ENCODE results near the gene CHST12. TPM values are rescaled to one million over a fixed set of nuclear protein-coding genes. Genes with fewer than 3 reads are reported as not detected.
"Not testable (repeated sequence)": the region's sequence is repeated elsewhere in the genome, so short reads cannot be mapped to it uniquely, and the experiment has no call there.

The CHST12 gene
- polyA plus RNA-seq, 3 donors: 13.0 to 15.4 (median 14.0) TPM

DNA sequence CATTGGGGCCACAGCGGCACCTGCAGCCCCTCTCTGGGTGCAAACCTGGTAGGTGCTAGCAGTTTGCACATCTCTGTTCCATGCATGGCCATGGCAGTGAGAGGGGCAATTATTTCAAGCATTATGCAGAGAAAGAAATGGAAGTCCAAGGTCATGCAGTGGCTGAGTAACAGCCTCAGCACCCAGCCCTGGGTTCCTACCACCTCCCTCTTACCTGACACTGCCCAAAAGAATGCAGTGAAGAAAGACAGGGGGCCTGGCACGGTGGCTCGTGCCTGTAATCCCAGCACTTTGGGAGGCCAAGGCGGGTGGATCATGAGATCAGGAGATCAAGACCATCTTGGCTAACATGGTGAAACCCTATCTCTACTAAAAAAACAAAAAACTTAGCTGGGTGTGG, 4.9 kb upstream of the CHST12 start:
- DNase-seq: no peak

DNA sequence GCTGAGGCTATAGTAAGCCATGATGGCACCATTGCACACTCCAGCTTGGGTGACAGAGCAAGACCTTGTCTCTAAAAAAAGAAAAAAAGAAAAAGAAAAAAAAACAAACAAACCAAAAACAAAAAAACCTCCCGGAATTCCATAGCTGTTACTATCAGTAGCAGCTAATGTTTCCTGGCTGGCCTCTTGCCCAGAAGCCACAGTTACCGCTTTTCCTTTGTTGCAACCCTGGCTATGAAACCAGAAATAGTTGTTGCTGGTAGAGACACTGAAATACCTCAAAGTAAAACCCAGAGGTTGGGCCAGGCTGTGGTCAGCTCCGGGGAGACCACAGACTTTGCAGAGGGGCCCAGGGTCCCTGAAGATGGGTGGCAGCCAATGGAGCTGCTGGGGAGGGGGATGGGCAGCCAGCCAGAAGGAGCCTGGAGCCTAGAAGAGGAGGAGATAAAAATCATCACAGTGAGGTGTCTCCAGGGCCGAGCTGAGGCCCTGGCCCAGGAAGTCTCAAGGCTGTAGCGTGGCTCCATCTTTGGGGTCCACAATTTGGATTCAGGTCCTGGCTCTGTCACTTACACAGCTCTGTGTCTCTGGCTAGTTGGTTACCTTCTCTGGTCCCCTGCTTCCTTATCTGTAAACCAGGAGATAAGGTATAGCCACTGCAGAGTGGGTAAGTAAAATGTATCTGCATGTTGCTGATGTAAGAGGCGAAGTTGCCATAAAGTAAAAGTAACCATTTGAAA, 3.4 kb upstream of the CHST12 start:
- peak; percentile 83 for DNase-seq

DNA sequence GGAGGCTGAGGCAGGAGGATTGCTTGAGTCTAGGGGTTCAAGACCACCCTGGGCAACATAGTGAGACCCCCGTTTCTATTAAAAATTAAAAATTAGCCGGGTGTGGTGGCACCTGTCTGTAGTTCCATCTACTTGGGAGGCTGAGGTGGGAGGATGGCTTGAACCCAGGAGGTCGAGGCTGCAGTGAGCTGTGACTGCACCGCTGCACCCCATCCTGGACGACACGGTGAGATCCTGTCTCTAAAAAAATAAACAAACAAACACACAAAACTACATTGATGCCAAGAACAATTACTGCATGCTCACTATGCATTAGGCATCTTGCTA, 761 bp upstream of the CHST12 start:
- no peak for DNase-seq

DNA sequence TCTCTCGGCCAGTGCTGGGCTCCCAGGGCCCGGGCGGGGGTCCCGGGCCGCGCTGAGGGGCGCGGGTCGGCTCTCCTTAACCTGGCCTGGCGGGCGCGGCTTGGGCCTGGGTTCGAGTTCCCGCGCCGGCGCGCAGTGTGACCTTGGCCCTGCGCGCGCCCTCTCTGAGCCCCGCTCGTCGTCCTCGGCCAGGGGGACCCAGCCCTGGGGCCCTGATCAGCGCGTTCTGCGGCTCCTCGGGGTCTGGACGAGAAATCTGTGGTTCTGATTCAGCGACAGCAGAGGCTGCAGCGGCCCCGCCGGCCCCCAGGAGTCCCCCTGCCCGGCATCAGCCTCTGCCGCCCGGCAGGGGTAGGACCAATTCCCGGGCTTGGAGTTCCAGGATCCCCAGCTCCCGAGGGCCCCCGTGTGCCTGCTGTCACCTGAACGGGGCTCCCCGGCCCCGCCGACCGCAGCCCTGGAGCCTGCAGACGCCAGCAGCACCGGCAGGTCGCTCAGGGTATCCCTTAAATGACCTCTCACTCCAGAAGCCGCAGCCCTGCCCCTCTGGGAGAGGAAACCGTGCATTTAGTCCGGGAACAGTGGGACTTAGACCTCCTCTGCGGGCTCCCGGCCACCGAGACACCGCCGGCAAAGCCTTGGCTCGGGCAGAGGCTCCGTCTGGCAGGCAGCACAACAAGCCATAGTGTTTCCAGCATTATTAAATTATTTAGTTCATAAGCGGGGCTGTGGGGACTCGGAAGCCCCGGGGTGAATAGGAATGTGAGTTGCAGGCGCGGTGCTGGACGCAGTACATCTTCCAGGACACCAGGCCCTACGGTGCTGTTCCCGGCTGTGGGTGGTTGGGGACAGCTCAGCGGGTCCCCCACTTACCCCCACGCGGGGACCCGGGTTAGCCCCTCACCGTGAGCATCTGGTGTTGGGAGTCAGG, 572 bp downstream of the CHST12 start:
- DNase-seq: no peak

DNA sequence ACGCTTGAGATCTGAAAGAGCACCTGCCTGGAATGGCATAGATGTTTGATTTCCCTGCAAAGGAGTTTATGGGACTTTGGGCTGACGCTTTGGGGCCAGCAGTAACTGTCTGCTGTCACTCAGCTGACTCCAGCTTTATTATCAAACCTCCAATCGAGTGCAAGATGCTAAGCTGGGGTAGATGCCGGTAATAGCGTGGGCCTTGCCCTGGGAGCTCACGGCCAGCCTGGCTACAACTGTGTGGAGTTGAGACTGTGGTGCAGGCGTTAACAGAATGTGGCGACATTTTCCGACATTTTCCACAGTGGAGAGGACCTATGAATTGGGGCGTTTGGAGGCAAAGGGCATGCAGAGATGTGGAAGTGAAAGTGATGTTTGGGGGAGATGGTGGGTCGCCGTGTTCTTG, 1.3 kb downstream of the CHST12 start:
- DNase-seq: no peak

DNA sequence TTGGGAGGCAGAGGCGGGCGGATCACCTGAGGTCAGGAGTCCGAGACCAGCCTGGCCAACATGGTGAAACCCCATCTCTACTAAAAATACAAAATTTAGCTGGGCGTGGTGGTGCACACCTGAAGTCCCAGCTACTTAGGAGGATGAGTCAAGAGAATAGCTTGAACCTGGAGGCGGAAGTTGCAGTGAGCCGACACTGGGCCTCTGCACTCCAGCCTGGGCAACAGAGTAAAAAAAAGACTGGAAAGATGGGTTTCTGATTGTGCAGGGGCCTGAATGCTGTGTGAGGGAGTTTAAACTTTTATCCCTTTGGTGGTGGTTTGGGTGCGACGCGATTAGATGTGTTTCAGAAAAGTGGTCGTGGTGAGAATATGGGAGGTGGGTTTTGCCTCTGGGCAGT, 1.8 kb downstream of the CHST12 start:
- no peak for DNase-seq

DNA sequence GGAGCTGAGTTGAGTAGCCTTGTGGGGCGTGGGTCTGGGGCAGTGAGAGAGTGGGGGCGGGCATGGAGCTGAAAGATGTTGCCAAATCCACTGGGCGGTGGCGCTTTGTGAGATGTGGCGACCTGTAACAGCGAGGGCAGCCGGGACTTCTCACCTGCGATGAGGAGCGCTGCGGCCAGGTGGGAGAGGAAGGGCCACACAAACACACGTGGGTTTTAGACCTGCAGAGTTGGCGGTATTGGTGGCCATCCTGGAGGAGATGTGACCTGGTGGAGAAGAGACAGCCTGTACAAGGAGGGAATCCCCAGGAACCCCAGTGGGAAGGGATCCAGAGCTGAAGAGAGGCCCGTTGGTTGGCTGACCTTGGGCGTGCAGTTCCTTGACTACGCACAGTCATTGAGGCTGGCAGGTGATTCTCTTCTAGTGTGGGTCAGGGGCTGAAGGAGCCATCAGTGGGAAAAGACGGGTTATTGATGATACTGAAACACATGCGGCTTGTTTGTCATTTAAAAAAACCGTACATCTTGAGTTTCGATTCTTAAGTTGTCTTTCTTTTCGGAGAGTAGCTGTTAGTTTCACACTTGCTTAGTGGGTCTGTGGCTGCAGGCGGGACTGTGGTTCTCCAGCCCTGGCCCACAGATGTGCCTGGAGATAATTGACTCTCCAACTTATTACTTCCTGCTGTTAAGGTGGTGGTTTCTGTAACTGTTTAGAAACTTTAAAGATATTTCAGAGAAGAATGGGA, 2.4 kb downstream of the CHST12 start:
- DNase-seq: no peak

DNA sequence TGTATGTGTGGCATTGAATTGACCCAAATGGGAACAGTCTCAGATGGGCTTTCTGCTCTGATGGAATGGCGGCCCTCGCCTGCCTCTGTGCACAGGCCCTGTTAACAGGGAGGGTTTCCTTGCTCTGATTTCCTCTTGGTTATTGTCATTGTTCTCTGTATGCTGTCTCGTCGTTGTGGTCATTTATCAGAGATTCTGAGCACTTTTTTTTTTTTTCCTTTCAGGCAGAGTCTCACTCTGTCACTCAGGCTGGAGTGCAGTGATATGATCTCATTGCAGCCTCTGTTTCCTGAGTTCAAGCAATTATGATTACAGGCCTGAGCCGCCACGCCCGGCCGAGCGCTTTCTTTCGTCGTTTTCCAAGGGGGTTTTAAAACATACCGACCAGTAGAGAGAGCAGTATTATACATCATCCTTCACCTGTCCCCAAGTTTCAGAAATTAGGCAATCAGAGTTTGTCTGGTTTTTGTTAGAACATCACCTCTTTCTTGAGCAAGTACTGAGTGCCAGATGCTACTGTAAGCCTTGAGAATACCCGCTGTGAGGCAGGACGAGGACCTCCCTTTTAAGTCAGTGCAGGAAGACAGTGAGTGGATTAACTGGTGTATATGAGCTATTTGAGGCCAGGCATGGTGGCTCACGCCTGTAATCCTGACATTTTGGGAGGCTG, 6.5 kb downstream of the CHST12 start:
- DNase-seq: no peak

DNA sequence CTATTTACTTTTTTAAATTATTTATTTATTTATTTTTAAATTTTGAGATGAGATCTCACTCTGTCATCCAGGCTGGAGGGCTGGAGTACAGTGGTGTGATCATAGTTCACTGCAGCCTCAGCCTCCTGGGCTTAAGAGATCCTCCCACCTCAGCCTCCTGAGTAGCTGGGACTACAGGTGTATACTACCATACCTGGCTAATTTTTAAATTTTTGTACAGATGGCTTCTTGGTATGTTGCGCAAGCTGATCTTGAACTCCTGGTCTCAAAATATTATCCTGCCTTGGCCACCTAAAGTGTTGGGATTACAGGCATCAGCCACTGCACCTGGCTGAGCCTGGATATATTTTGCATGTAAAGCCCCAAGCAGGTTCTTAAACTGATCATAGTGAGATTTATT, 7.6 kb downstream of the CHST12 start:
- DNase-seq: no peak

DNA sequence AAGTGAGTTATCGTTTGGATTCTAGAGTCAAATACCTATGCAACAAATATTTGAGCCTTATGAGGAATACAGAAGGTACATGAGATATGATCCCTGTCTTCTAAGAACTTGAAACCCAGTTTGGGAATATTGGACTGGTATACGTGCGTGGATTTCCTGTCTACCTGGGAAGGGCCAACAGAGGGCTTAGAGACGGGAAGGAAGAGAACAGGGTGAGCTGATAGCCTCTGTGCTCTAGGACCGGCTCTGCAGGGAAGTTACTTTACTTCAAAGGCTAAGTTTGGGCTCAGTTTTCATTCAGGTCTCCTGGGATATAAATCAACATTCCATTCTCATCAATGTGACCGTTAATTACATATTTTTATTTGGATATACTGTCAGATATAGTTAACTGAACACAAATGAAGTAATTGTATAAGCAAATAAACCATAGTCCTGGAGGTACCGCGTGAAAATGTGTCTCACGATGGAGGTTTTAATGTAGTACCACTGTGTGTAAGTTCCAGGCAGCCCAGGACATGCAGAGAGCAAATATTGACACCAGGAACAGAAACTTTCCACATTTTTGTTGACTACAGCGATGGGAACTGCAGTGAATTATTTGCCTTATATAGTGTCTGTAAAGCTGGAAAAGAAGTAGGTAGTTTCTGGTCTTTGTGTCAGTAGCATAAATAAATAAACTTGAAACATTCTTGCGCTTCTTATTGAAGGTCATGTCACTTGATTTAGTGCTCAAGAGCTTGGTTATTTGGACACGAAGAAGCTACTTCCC, 8.6 kb downstream of the CHST12 start:
- DNase-seq: no peak

DNA sequence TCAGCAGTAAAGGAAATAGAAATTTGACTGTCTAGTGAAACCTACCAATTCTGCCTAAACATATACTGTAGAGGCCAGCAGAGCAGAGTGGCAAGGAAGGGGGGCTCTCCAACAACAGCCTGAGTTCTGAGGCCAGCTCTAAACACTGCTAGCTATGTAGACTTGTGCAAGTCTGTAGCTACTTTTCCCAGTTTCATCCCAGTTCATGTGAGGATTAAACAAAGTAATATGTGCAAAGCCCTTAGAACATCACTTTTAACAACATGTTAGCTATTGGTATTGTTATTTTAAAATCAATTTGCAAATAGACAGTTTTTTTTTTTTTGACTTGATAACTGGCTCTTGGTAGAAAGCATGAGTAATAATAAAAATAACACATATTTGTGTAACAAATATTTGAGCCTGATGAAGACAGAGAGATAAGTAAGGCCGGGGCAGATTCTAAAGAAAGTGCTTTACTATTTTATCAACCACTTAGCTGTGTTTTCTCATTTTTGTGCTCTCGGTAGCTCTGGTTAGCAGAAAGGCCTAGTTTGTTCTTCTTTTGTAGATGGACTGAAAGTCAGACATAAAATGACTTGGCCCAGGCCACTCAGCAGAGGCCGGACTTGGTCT, 9.3 kb downstream of the CHST12 start:
- no peak for DNase-seq

DNA sequence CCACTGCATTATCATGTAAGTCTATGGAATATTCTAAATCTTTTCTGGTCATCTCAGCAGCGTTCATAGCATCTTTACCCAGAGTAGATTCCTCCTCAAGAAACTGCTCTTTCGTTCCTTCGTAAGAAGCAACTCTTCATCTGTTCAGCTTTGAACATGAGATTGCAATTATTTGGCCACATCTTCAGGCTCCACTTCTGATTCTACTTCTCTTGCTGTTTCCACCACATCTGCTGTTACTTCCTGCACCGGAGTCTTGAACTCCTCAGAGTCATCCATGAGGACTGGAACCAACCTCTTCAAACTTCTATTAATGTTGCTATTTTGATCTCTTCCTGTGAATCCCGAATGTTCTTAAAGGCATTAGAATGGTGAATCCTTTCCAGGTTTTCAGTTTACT, 12.7 kb downstream of the CHST12 start:
- no peak for DNase-seq

DNA sequence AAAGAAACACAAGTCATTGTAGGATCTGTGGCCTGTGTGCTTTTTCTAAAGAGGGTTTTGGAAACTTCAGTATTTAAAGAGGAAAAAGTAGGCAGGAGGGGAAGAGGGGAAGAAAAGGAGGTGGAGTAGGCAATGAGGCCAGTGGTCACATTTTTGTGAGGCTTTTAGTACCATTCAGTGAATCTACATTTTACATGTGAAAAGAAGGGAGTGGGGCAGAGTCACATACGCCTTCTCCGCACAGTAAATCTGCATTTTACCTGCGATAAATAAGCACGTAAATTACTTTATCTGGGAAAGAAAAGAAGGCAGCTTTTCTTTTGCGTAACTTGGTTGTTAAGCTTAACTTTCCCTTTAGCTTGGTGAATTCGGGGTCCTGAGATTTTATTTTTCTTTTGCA, 13.2 kb downstream of the CHST12 start:
- no peak for DNase-seq

DNA sequence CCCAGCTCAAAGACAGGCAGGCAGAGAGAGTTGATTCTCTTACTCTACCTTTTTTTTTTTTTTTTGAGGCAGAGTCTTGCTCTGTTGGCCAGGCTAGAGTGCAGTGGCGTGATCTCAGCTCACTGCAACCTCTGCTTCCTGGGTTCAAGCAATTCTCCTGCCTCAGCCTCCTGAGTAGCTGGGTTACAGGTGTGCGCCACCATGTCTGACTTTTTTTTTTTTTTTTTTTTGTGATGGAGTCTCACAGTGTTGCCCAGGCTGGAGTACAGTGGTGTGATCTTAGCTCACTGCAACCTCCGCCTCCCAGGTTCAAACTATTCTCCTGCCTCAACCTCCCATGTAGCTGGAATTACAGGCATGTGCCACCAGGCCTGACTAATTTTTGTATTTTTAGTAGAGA, 13.8 kb downstream of the CHST12 start:
- not testable (repeated sequence) for DNase-seq

DNA sequence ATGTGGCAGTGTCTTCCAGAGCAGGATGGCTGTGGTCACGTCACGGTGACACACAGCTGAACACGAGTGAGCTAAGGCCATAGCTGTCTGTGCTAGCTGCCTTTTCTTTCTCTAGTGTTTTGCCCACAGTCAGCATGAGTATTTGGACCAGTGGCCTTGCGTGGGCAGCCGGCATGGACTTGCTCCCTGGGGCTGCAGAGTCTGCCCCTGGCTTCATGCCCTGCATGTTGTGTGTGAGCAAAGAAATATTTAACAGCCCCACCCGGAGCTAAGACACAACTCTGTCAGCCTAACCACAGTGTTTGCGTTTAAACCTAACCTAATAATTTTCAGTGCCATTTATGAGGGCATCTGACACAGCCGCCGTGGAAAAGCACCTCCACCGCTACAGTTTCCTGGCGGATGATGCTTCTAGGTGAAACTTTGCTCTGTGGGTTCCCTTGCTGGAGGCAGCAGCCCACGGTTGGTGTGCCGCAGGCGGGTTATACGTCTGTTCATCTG, 14.6 kb downstream of the CHST12 start:
- no peak for DNase-seq

DNA sequence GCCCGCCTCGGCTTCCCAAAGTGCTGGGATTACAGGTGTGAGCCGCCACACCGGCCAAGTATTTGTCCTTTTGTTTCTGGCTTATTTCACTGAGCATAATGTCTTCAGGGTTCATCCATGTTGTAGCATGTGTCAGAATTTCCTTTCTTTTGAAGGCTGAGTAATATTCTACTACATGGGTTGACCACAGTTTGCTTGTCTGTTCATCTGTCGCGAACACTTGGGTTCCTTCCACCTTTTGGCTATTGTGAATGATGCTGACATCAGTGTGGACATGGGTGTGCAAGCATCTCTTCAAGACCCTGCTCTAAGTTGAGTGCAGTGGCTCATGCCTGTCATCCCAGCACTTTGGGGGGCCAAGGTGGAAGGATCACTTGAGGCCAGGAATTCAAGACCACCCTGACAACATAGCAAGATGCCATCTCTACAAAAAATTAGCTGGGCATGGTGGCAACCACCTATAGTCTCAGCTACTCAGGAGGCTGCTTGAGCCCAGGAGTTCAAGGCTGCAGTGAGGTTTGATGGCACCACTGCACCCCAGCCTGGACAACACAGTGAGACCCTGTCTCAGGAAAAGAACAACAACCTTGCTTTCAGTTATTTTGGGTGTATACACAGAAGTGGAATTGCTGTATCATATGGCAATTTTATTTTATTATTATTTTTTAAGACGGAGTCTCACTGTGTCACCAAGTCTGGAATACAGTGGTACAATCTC, 17.0 kb downstream of the CHST12 start:
- no peak for DNase-seq

DNA sequence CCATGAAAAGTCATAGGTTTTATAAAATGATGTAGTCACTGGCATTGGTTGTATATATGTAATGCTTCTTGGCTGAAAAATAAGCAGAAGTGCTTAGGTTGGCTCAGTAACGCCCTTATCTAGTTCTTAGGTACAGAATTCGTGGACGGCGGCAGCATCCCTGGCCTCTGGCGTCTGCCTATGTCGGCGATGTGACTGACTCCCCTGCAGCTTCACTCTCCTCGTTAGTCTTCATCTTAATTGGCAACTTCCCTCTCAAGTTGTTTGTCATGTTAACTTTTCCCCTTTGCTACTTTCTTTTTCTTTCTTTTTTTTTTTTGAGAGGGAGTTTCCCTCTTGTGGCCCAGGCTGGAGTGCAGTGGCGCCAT, 18.5 kb downstream of the CHST12 start:
- no peak for DNase-seq

DNA sequence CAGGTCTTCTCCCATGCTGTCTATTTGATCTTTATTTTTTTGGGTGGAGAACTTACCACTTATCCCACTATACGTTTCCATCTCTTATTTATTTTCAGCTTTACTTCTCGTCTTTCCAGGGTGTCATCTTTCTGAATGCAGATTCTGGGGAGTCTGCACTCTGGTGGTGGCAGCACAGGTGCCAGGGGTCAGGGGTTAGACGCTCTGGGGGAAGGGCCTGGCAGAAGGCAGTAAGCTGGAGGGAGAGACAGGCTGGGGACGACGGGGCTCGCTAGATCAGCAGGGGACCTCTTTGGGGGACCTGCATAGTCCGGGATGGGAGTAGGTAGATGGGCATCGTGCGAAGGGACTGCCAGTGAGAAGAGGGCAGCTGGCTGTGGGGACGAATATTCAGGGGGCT, 22.3 kb downstream of the CHST12 start:
- no peak for DNase-seq

DNA sequence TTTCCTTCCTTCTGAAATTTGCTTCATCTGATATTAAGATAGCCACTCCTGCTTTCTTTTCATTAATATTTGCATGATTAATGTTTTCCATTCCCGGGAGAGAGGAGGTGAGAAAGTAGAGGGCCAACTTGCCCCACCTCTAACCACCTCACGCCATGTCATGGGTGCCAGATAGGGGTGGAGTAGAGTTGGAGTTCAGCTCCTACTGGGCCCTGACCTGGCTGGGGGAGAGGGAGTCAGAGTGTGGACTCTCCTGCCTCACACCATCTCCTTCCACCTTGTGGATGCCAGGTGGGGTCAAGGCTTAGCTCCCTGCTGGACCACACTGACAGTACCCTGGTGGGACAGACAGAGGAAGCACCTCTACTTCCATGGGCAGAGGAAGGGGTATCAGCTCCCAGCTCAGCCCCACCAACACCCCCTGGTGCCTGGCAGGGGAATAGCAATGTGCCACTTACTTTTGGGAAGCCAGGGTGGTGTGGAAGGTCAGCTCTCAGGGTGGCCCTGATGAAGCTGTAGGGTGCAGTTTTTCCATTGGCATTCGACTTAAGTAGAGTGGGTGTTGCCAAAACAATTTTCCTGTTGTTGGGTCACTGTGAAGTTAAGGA, 28.0 kb downstream of the CHST12 start:
- no peak for DNase-seq

Measured in renal pelvis (tissue), 4 donors.